GM21360 (cell line): ENCODE results near the gene PEX16.

Experiments used
- ATAC-seq: cut with Tn5 transposase; IDR thresholded peaks from one replicate; pipeline ENCODE4 v1.9.1; 2021; ENCODE audit warnings: mild to moderate bottlenecking, moderate library complexity; ENCODE audit not compliant: unreplicated experiment

PEX16 gene

GRCh38 chr11:45931739-45932138, 14.1 kb upstream of the PEX16 start:
- ATAC-seq, result no peak

DNA sequence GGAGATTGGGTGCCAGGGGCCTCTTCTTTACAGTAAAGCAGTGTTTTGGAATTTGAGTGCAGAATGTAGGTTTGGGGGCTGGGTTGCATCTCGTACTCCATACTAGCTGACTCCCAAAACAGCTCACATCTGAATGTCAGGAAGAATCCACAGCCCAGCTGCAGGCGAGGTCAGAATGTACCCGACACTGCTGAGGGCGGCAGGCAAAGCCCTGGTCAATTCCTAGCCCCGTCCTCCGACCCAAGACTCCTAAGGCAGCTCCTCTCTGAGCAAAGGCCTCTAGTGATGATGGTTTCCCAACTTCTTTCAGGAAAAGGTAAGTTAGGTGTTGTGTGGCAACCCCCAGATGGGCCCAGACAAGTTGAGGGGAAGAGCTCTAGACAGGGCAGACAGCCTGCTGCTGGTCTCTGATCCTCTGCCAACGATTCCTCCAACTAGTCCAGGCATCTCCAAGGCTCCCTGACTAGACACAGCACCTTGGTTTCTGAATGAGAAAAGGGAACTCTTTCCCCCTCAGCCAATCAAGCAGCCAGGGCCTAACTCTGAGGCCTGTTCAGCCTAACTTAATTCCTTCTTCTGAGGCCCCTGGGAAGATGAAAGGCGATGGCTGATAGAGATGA, 13.4 kb upstream of the PEX16 start:
- ATAC-seq, result no peak

GRCh38 chr11:45930031-45930794, 12.5 kb upstream of the PEX16 start:
- ATAC-seq, result peak; percentile 88

GRCh38 chr11:45929486-45930030, 11.9 kb upstream of the PEX16 start:
- no peak for ATAC-seq

- no peak for ATAC-seq
Measured at GRCh38 chr11:45928535-45929215, 11.0 kb upstream of the PEX16 start.

DNA sequence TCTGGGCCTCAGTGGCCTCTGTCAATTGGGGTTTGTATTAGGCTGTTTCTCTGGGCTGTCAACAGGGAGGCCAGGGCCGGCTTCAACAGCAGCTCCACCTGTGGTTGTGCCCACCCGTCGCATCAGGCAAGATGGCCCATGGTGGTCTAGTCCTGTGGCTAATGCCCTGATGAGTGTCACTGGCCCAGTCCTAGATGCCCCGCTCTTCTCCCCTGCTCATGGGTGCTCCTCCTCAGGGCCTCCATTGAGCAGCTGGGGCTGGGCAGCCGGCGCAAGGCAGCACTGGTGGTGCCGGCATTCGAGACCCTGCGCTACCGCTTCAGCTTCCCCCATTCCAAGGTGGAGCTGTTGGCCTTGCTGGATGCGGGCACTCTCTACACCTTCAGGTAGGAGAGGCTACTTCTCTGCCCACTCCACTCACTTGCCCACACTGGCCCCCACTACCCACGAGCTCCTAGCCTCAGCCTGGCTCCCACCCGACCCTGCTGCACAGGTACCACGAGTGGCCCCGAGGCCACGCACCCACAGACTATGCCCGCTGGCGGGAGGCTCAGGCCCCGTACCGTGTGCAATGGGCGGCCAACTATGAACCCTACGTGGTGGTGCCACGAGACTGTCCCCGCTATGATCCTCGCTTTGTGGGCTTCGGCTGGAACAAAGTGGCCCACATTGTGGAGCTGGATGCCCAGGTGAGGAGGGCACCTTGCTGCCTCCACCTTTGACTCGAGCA, 10.2 kb upstream of the PEX16 start:
- no peak for ATAC-seq

DNA sequence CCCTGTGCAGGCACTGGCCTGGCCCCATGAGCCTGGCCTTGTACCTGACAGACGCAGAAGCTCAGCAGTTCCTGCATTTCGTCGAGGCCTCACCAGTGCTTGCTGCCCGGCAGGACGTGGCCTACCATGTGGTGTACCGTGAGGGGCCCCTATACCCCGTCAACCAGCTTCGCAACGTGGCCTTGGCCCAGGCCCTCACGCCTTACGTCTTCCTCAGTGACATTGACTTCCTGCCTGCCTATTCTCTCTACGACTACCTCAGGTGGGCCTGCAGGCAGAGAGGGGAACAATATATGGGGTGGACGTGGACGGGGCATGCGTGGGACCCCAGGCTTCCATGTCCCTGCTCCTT, 9.6 kb upstream of the PEX16 start:
- no peak for ATAC-seq

GRCh38 chr11:45926536-45927331, 9.1 kb upstream of the PEX16 start:
- ATAC-seq, result no peak

- ATAC-seq, result no peak
Measured at GRCh38 chr11:45926001-45926401, 8.3 kb upstream of the PEX16 start.

- ATAC-seq, result no peak
Measured at GRCh38 chr11:45925550-45925949, 7.9 kb upstream of the PEX16 start.

DNA sequence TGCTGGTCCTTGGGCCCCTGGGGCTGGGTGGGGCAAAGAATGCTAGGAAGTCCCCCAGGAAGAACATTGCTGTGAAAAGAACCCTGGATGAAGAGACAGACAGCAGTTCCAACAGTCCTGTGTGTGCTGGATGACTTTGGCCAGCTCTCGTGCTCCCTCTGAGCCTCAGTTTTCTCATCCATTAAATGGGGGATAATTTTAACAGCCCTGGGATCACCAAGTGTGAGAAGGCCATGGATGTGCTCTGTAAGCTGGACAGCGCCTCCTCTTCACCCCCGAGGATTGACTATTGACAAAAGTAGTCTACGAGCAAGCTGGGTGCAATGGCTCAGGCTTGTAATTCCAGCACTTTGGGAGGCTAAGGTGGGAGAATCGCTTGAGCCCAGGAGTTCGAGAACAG, 7.2 kb upstream of the PEX16 start:
- ATAC-seq, result no peak

DNA sequence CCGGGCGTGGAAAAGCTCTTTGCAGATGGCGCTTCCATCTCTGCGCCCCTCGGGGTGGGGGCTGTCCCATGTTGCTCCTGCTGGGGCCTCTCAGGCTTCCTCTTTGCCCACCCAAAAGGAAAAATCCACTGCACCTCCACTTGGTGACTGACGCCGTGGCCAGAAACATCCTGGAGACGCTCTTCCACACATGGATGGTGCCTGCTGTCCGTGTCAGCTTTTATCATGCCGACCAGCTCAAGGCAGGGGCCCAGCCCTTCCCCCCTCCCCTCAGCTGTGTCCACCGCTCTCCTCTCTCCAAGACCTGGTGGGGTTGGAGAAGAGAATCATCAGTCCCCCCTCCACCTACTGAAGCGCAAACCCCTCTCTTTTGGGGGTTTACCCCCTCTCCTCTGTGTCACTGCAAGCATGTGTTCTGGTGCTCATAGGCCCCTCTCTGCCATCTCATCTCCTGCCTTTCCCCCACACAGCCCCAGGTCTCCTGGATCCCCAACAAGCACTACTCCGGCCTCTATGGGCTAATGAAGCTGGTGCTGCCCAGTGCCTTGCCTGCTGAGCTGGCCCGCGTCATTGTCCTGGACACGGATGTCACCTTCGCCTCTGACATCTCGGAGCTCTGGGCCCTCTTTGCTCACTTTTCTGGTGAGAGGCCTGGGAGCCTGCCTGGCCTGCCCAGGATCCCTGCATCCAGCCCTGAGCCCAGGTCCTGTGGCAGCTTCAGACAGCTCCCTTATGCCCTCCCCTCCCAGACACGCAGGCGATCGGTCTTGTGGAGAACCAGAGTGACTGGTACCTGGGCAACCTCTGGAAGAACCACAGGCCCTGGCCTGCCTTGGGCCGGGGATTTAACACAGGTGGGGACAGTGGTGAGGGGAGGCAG, 6.6 kb upstream of the PEX16 start:
- no peak for ATAC-seq

GRCh38 chr11:45922425-45923082, 4.9 kb upstream of the PEX16 start, which contains the start of gene LARGE2:
Gene LARGE2 (plus strand): TSS chr11:45922656. CDS start chr11:45922883, 227 bp downstream.
- no peak for ATAC-seq

DNA sequence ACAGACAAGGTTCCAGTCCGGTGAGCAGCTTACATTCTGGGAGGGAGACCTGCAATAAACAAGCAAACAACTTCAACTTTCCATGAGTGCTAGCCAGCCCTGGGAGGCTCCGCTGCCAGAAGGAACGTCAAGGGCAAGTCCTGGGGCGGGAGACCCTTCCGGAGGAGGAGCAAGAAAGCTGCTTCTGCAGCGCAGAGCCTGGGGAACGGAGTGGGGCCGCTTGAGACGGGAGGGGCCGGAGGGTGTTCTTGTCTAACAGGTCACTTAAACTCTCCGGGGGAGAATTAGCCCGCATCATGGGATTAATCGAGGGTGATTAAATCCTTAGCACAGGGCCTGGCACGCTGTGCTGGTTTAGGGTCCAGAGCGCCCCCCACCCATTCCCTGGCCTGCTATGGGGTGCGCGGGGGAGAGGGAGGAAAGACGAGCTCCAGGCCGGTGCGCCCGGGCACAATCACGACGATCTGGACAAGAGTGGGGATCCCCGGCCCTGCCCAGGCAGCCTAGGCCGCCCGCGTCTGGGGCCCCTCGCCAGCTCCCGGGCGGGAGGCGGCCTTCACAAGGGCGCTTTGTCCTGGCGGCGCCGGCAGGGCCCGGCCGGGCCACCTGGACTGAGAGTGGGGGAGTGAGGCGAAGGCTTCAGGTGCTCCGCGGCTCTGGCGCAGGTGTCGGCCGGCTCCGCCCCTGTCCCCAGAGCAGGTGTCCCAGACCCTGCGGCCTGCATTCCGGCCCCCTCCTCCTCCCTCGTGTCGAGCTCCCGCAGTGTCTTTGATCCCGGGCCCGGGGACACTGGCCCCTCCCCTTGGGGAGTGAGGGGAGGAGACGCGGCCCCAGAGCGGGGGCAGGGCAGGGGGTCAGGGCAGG, 4.1 kb upstream of the PEX16 start:
- ATAC-seq, result no peak

DNA sequence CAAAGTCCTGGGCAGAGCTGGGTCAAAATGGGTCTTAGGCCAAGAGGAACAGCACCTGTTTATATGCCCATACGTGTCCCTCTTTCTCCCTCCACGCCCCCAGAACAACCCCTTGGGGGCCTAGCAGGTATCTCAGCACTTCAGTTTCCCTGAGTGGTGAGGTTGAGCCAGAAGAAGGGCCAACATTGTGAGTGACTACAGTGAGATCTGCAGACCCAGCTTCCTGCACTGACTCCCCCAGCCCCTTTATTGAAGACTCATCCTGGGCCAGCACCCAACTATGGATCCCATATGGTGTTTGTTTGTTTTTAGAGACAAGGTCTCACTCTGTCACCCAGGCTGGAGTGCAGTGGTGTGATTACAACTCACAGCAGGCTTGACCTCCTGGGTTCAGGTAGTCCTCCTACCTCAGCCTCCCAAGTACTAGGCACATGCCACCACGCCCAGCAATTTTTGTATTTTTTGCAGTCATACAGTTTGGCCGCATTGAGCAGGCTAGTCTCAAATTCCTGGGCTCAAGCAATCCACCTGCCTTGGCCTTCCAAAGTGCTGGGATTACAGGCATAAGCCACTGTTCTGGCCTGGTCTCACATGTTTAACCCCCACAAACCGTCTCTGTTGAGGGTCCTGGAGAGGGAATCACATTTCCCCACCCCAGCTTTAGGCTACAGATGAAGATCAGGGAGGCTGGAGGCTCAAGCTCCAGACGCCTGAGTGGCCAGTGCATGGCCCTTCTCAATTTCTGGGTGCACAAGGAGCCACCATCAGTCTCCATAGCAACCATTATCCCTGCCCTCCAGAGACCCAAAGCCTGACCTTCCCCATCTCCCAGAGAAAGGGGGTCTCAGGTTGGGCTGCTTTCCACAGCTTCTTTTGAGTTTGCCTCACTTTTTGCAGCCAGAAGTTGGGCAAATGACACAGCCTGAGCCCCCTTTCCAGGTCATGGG, 3.1 kb upstream of the PEX16 start:
- no peak for ATAC-seq

GRCh38 chr11:45919806-45920530, 2.3 kb upstream of the PEX16 start:
- ATAC-seq, result no peak
